ENCODE results near the gene LEMD2.

LEMD2 gene

DNA sequence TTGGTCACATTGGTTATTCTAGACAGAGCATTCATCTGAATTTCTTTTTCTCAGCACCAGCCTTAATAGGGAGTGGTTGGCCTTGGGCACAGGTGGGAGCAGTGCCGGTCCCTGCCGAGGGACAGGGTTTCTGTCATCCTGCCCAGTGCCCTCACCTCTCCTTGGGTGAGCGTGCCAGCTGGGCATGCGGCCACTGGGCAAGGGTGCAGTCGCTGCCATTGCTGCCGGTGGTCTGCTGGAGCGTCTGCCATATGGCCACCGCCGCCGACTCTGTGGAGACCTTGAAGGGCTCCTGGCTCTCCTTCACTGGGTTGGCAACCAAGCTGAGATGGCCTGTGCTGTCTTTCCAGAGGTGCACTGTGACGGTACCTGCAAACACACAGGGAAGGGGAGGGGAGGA, 61.0 kb downstream of the LEMD2 start:
- TF ChIP-seq, protein P1, sequence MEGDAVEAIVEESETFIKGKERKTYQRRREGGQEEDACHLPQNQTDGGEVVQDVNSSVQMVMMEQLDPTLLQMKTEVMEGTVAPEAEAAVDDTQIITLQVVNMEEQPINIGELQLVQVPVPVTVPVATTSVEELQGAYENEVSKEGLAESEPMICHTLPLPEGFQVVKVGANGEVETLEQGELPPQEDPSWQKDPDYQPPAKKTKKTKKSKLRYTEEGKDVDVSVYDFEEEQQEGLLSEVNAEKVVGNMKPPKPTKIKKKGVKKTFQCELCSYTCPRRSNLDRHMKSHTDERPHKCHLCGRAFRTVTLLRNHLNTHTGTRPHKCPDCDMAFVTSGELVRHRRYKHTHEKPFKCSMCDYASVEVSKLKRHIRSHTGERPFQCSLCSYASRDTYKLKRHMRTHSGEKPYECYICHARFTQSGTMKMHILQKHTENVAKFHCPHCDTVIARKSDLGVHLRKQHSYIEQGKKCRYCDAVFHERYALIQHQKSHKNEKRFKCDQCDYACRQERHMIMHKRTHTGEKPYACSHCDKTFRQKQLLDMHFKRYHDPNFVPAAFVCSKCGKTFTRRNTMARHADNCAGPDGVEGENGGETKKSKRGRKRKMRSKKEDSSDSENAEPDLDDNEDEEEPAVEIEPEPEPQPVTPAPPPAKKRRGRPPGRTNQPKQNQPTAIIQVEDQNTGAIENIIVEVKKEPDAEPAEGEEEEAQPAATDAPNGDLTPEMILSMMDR (IDR thresholded peaks at IDR 0.05; ENCODE audit: low read depth, low read length) = no peak
- no peak for DNase-seq (ENCODE audit: extremely low read depth, low read depth)

DNA sequence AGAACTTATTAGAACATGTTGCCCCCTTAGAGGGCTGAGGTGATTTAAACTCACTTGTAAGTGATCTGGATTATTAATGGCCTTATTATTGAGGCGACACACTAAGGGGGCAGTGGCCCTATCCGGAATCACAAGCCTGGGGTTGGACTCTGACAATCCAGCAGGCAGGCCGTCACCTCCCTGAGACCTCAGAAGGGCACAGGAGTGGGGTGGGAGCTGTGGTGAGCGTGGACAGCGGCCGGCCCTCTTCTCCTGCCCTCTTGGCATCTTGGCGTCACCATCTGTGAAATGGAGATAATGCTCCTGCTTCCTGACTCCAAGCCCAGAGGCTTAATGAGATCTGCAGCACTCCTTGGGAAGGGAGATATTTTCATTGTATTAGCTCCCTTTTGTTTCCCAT, 61.8 kb downstream of the LEMD2 start:
- no peak for DNase-seq (ENCODE audit: extremely low read depth, low read depth)
- TF ChIP-seq, protein P1 (IDR thresholded peaks at IDR 0.05; ENCODE audit: low read depth, low read length) = no peak

DNA sequence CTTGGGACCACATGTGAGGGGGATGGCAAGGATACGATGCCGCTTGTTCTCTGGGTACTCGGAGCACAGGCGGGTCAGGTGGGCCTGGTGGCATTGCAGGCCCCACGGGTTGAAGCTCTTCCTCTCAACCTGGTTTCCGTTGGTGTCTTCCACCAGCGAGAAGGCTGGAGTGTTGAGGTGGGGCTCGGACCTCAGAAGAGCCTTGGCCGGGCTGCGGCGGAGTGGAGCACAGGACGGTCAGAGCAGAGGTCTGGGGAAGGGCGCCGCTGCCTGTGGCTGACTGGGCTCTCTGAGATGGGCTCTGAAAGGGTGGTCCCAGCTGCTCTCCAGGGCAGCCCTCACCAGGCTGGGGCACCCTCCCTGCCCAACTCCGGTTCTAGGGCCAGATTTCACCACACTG, 62.2 kb downstream of the LEMD2 start:
- no peak for DNase-seq (ENCODE audit: extremely low read depth, low read depth)
- TF ChIP-seq, protein P1 (IDR thresholded peaks at IDR 0.05; ENCODE audit: low read depth, low read length) = no peak

DNA sequence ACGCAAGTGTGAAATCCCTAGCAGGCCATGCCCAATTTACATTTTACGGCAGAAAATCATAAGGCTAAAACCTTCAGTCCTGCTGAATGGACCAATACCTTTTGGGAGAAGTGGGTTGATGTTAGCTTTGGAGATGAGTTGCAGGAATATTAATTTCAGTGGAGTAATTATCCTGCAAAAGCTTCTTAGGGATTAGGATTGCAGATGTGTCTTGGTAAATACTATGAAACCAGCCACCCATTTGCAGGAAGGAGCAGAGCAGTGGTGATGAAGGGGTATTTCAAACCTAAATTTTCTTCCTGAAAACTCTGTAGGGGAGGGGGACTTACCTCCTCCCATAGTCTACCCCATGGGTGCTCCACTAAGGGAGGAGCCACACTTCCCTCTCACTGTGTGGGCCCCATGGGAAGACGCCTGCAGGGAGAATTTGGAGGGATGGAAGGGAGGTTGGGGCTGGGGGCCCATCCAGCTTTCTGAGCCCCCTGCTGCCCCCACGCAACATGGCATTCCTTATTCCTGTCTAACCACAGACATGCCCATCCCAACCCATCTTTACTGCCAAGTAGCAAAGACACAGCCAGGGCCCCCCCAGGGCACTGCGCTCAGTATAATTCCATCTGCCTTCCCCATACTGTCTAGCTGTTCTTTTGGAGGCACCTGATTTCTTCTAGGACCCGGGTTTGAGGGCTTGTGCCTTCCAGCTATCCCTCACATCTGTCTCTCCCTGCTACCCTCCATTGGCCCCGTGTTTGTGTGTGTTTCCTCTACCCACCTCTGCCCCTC, 62.8 kb downstream of the LEMD2 start:
- TF ChIP-seq, protein P1 (IDR thresholded peaks at IDR 0.05; ENCODE audit: low read depth, low read length) = no peak
- DNase-seq (ENCODE audit: extremely low read depth, low read depth) = no peak

DNA sequence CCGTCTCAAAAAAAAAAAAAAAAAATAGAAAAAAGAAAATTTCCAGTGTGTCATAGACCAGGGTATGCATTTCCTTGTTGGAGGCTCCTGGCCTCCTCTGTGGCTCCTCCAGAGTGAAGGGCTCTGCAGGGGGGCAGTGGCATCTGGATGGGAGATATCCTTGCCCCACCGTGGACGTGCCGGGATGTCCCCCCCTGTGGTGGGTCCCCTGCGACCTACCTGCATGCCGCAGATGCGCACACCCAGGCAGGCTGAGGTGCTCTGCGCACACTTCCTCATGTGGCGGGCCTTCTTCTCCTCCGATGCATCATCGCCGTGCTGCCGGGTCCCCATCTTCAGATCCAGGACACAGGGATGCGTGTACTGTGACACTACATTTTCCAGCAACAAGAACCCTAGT, 63.7 kb downstream of the LEMD2 start:
- DNase-seq (ENCODE audit: extremely low read depth, low read depth) = no peak
- TF ChIP-seq, protein P1 (IDR thresholded peaks at IDR 0.05; ENCODE audit: low read depth, low read length) = no peak

DNA sequence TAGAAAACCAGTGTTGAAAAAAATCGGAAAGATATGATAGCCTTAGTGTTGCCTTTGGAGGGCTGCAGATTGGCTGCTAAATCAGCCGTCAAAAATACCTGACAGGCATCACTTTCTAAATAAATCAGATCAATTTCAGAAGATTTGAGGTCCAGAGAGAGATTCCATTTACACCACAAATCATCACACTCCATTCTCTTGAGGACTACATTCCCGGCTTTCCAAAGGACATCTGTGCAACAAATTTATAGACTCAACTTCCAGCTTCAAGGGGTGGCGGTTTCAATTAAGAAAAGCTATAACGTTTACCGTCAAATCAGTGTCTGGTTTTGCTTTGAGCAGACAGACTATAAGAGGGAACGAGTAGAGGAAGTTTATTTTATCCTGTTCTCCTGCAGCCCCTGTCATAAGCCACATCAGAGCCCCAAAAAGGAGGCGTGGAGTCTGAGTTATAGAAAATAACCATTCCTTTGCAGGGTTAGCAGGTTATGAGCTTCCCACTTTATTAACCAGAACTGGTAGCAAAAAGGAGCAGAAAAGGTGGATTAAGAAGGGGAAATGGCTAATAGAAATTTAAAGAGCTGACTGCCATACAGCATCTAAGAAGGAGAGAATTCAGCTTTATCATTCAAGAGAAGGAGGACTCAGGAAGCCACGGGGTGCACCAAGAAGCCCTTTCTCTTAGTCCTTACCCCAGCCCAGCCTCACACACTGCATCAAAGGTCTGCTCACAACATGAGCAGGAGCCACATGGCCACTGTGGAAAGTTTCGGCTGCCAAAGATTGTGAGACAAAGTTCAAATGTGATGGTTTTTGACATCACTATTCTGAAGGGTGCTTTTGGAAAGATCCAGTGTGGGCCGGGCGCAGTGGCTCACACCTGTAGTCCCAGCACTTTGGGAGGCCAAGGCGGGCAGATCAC, 64.6 kb downstream of the LEMD2 start:
- TF ChIP-seq, protein P1 (IDR thresholded peaks at IDR 0.05; ENCODE audit: low read depth, low read length) = no peak
- no peak for DNase-seq (ENCODE audit: extremely low read depth, low read depth)

Data from AG09319 (cell line).